AG04450 (cell line): Measurements from ENCODE around the gene NCAPD3. TPM values are rescaled to one million over a fixed set of nuclear protein-coding genes. Genes with fewer than 3 reads are reported as not detected.
"Not testable (repeated sequence)": the region's sequence is repeated elsewhere in the genome, so short reads cannot be mapped to it uniquely, and the experiment has no call there.

Source experiments
- CTCF ChIA-PET: fragments of 300-600, 350-600 bp; formaldehyde crosslinking; extraction: SDS; loops from one replicate; lab custom pipeline; 2022; ENCODE audit warnings: antibody characterized with exemption, inconsistent platforms; lab: Charles Lee
- POLR2A ChIA-PET: fragments of 350-600 bp; formaldehyde crosslinking; extraction: SDS; loops from one replicate; lab custom pipeline; 2021; ENCODE audit warnings: antibody characterized with exemption, inconsistent platforms; lab: Yijun Ruan, JAX
- DNase-seq: peaks from one replicate; pipeline ENCODE4 v3.0.0-alpha.2; 2011; ENCODE audit warnings: low read depth, low spot score
- H3K27ac ChIP-seq: one replicate; pipeline ENCODE4 v1.5.1; 2012; ENCODE audit warnings: low read depth, low read length, control low read depth
- H3K27me3 ChIP-seq: one replicate; pipeline ENCODE4 v1.6.0; 2012; ENCODE audit warnings: low read length; ENCODE audit not compliant: control insufficient read depth, insufficient read depth
- H3K4me3 ChIP-seq: 2 replicates; pipeline ENCODE4 v1.5.1; 2011; ENCODE audit warnings: mild to moderate bottlenecking, low read depth, low read length, control low read depth
- H3K9me3 ChIP-seq: 2 replicates; pipeline ENCODE4 v1.5.1; 2012; ENCODE audit warnings: low read length; ENCODE audit not compliant: control insufficient read depth, insufficient read depth
- polyA plus RNA-seq: library from polyadenylated mRNA; depleted of rRNA; stranded (reverse); fragments of >200 nt; gene quantifications from 2 replicates; pipeline ENCODE4 v1.2.3, GENCODE V29; 2011; rRNA removed
- TF ChIP-seq, protein P1 (sequence below): IDR thresholded peaks from 2 replicates; pipeline ENCODE4 v1.5.1; 2011; ENCODE audit warnings: low read depth, low read length, control low read depth, inconsistent platforms

The NCAPD3 gene
- polyA plus RNA-seq, 1 experiment, result 12.2 TPM

DNA sequence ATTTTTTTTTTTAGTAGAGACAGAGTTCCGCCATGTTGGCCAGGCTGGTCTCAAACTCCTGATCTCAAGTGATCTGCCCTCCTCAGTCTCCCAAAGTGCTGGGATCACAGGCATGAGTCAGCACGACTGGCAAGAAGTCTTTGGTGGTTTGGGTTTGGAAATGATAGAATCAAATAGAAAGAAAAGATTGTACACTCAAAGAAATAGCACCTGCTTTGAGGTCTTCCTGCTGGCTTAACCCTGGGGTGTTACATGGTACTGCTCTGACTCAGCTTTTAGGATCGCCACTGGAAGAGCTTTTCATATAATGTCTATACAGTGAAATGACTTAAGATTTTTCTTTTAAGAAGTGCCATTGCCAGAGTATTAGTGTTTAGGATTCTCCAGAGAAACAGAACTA is 104.7 kb downstream of the NCAPD3 start:
- ChIA-PET POLR2A (interaction anchor here (2.1 kb wide), 1 partner anchor 50 kb away, joined by 26 read pairs; the partner anchor contains the start of gene JAM3), CTCF (interaction anchor here (1.5 to 3.1 kb wide), 2 partner anchors 47 to 69 kb away, joined by 4 to 20 read pairs; no protein-coding TSS in a partner anchor)
- Histone ChIP-seq H3K9me3 (no peaks in the 10 kb centered on the region), H3K27me3 (no peaks in the 10 kb centered on the region), H3K27ac (peak overlapping the region; percentile 96), H3K4me3 (no peak overlapping the region)
- peak; percentile 67 for DNase-seq
- TF ChIP-seq, protein P1, sequence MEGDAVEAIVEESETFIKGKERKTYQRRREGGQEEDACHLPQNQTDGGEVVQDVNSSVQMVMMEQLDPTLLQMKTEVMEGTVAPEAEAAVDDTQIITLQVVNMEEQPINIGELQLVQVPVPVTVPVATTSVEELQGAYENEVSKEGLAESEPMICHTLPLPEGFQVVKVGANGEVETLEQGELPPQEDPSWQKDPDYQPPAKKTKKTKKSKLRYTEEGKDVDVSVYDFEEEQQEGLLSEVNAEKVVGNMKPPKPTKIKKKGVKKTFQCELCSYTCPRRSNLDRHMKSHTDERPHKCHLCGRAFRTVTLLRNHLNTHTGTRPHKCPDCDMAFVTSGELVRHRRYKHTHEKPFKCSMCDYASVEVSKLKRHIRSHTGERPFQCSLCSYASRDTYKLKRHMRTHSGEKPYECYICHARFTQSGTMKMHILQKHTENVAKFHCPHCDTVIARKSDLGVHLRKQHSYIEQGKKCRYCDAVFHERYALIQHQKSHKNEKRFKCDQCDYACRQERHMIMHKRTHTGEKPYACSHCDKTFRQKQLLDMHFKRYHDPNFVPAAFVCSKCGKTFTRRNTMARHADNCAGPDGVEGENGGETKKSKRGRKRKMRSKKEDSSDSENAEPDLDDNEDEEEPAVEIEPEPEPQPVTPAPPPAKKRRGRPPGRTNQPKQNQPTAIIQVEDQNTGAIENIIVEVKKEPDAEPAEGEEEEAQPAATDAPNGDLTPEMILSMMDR, result no peak

DNA sequence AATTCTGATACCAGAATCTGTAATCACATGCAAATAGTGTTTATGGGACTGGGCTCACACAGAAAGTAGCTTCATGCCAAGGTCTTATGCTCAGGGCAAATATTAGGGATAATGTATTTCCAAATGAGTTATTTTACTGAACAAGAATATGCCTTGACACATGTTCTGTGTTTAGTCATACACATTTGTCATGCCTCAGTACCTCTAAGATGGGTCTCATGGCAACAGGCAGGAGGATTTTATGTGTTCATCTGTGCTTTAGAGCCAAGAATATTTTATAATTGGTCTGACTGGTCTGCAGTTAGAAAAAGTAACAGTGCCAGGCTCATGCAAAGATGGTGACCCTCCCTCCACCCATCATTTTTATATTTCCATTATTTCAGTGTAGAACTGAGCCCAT is 105.8 kb downstream of the NCAPD3 start:
- no peaks in the 10 kb centered on the region for H3K9me3 ChIP-seq
- H3K4me3 ChIP-seq, result no peak overlapping the region
- CTCF ChIA-PET, result interaction anchor here (1.0 kb wide), 1 partner anchor 67 kb away, joined by 3 read pairs; no protein-coding TSS in a partner anchor
- POLR2A ChIA-PET, result interaction anchor here (0.7 kb wide), 1 partner anchor 17 kb away, joined by 5 read pairs; no protein-coding TSS in a partner anchor
- no peaks in the 10 kb centered on the region for H3K27me3 ChIP-seq
- DNase-seq, result no peak
- TF ChIP-seq, protein P1, result no peak
- H3K27ac ChIP-seq, result peak overlapping the region; percentile 49

DNA sequence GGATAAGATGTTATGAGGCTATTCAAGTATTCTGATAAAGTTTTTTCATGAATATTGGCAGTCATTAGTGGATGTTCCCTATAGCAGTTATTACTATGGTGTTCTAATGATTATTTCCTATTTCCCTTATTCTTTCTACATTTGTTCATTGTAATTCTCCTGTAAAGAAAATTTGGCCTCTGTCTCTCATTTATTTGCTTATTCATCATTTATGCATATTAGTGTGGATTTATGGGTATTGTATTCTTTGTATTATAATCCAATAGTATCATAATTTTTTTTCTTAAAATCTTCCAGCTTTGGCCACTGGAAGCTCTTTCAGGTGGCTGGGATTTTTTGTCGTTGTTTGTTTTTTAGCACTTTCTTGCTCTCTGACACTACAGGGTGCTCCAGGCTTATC is 107.6 kb downstream of the NCAPD3 start:
- no peak overlapping the region for H3K27ac ChIP-seq
- POLR2A ChIA-PET, result no interaction called here
- no peaks in the 10 kb centered on the region for H3K9me3 ChIP-seq
- CTCF ChIA-PET, result interaction anchor here (1.7 to 1.9 kb wide), 2 partner anchors 23 to 66 kb away, joined by 5 to 7 read pairs; no protein-coding TSS in a partner anchor
- TF ChIP-seq, protein P1, result no peak
- no peak for DNase-seq
- no peaks in the 10 kb centered on the region for H3K27me3 ChIP-seq
- no peak overlapping the region for H3K4me3 ChIP-seq

DNA sequence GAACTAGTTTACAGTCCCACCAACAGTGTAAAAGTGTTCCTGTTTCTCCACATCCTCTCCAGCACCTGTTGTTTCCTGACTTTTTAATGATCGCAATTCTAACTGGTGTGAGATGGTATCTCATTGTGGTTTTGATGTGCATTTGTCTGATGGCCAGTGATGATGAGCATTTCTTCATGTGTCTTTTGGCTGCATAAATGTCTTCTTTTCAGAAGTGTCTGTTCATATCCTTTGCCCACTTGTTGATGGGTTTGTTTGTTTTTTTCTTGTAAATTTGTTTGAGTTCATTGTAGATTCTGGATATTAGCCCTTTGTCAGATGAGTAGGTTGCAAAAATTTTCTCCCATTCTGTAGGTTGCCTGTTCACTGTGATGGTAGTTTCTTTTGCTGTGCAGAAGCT is 110.0 kb downstream of the NCAPD3 start:
- CTCF ChIA-PET, POLR2A ChIA-PET, DNase-seq: not testable (repeated sequence)

DNA sequence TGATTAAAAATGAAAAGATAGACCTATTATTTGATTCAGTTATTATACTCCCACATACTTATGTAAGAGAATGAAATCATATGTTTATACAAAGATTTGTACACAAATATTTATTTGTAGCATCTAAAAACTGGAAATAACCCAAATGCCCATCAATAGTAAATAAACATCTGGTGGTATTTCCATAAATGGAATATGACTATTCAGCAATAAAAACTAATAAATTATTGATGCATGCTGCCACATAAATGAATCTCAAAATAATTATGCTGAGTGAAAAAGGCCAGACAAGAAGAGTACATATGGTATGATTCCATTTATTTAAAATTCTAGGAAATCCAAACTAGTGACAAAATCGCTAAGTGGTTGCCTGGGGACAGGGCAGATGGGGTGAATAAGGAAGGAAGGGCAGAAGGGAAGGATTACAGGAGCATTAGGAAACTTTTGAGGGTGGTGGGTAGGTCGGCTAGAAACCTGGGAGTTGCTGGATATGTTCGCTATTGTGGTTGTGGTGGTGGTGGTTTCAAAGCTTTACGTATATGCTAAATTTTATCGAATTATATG is 113.4 kb downstream of the NCAPD3 start:
- no peaks in the 10 kb centered on the region for H3K27me3 ChIP-seq
- peaks cover 2% of the 10 kb centered on the region; the same call in 1 of the 2 replicates for H3K9me3 ChIP-seq
- no peak overlapping the region for H3K4me3 ChIP-seq
- ChIA-PET CTCF (no interaction called here), POLR2A (no interaction called here)
- no peak for DNase-seq
- H3K27ac ChIP-seq, result no peak overlapping the region
- TF ChIP-seq, protein P1, result no peak

More for the DNA sequence above, 110.0 kb downstream of the NCAPD3 start:
- not testable (repeated sequence) for H3K4me3 ChIP-seq, H3K27me3 ChIP-seq, H3K27ac ChIP-seq, H3K9me3 ChIP-seq

Other genes starting within 250 kb of the NCAPD3 start
- 66.2 and 79.6 TPM in 2 replicates for gene JAM3, start 154.9 kb downstream of the NCAPD3 start, polyA plus RNA-seq
- gene VPS26B, start 704 bp upstream of the NCAPD3 start, polyA plus RNA-seq, result 49.9 and 53.7 TPM in 2 replicates
- 73.3 and 80.8 TPM in 2 replicates for gene THYN1, start 29.4 kb upstream of the NCAPD3 start, polyA plus RNA-seq
- gene ACAD8, start 29.6 kb upstream of the NCAPD3 start, polyA plus RNA-seq, result 22.1 and 24.7 TPM in 2 replicates
- gene GLB1L3, start 52.4 kb upstream of the NCAPD3 start, polyA plus RNA-seq, result not detected in 2 replicates
- 0.11 and 0.12 TPM in 2 replicates for gene GLB1L2, start 108.0 kb upstream of the NCAPD3 start, polyA plus RNA-seq
- not detected in 2 replicates for gene B3GAT1, start 188.3 kb upstream of the NCAPD3 start, polyA plus RNA-seq